ENCODE data around the gene CDO1.
"Not testable (repeated sequence)": the region's sequence is repeated elsewhere in the genome, so short reads cannot be mapped to it uniquely, and the experiment has no call there.

Gene CDO1

DNA sequence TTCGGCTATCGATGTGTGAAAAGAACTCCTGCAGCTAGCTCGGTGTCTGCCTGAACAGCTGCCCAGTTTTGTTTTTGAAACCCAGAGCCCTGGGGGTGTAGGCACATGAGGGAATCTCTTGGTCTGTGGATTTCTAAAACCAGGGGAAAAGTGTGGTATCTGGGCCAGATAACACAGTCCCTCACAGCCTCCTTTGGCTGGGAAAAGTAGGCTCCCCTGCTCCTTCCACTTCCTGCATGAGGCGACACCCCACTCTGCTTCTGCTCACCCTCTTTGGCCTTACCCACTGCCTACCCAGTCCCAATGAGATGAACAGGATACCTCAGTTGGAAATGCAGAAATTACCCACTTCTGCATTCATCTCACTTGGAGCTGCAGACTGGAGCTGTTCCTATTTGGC lies 9.5 kb upstream of the CDO1 start:
- DNase-seq, result no peak

DNA sequence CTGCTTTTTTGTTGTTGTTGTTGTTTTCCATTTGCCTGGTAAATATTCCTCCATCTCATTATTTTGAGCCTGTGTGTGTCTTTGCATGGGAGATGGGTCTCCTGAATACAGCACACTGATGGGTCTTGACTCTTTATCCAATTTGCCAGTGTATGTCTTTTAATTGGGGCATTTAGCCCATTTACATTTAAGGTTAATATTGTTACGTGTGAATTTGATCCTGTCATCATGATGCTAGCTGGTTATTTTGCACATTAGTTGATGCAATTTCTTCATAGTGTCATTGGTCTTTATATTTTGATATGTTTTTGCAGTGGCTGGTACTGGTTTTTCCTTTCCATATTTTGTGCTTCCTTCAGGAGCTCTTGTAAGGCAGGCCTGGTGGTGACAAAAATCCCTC lies 8.5 kb upstream of the CDO1 start:
- DNase-seq, result not testable (repeated sequence)

DNA sequence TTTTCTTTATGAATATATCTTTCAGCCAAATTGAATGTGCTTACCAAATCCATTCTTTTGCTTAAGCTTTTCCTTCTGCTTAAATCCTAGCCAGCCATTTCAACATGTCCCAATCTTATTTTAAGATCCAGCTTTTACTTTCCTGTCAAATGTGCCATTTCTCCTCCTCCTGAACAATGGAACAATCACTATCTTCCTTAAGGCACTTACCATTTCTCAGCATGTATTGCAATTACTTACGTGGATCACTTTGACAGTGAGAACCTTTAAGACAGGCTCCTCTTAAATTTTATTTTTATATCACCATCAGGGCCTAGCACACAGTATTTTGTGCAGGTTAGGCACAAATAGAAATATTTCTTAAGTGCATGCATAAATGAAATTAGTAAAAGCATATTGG lies 4.4 kb upstream of the CDO1 start:
- DNase-seq, result no peak

DNA sequence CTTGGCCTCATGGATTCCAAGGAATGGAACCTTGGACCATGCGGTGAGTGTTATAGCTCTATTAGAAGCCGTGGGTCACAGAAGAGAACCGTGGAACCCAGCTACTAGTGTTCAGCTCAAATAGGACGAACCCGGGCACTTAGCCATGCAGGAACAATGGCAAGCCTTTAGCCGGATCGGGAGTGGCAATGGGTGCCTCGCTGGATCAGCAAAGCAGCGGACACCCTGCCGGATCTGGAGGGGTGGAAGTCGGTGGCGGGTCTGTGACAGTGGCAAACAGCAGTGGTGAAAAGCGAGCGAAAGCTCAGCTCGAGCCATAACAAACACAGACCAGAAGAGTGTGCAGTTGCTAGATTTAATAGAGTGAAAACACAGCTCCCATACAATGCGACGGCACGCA lies 2.4 kb upstream of the CDO1 start:
- no peak for DNase-seq

DNA sequence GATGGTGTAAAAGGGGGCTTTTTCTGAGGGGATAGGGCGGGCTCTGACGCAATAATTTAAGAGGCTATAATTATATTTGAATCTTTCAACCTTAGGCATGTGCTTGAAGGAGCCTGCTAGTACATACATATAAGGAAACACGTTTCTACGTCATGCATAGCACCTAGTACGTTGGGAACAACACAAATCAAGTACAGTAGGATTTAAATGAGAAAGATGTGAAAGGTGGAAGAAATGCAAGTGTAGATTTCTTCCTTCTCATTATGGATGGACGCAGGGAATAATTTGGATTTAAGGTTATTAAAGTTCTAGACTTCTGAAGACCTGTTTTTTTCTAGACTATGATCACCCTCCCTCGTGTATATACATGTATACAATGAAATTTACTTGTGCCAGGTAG lies 927 bp upstream of the CDO1 start:
- DNase-seq, result no peak

DNA sequence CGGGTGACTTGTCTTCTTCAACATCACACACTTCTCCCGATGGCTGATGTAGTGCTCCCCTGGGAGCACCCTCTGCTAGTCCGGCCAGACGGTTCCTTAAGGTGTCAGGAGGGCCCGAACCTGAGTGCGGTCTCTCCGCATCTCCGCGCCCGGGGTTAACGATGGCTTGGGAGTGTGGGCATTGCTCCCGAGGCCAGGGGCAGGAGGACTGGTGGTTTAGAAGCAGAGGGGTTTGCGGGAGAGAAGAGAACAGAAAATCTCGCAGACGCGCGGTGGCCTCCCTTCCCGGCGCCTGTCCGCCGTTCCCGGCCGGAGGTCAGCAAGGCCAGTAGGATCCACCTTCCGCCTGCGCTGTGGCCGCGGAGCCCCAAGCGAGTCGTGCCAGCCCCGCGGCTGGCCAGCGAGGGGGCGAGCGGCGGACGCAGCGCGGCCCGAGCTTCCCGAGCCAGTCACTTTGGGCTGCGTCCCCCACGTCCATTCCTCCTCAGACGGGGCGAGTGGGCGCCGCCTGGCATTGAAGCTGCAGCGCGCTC lies 700 bp downstream of the CDO1 start:
- no peak for DNase-seq

DNA sequence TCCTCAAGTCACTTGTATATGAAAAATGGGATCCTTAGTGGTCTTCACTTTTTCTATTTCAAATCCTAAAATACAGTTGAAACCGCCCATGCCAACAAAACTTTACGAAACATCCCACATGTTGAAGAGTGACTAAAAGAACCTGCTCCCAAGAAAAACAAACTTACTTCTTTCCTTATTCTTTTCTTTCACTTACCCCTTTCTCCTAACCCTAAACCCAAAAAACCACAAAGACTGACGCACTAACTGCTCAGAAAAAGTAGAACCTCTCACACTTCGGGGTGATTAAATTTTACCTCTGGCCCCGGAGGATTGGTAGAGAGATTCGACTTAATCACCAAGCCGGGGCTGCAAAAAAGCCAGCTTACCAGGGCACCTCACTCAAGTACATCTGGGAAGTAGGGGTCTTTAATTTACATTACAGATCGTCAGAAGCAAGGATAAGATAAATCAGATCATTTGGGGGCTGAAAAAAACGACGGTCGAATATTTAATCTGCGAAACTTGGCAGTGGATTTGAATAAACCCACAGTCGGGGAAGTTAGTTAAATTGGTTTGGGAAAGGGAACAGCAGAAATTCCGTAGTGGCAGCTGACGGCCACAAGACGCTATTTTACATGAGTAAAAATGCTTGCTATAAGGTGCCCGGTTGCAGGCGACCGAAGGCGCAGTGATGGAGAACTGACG lies 1.3 kb downstream of the CDO1 start:
- DNase-seq, result no peak

DNA sequence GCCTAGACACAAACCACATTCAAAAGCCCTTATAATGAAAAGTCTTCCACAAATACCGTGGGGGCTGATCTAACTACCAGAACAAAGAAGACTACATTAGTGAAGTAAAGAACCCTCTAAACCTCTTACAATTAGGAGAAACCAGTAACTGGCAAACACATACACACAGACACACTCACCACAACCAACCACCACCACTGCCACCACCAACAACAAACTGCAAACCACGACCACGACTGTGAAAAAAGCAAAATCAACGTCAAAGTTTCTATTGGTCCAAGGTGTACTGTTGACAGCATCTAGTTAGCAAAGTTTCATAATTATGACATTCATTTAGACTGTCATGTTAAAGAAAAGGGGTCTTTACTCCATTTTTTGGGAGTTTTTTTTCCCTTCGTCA lies 2.7 kb downstream of the CDO1 start:
- DNase-seq, result no peak

DNA sequence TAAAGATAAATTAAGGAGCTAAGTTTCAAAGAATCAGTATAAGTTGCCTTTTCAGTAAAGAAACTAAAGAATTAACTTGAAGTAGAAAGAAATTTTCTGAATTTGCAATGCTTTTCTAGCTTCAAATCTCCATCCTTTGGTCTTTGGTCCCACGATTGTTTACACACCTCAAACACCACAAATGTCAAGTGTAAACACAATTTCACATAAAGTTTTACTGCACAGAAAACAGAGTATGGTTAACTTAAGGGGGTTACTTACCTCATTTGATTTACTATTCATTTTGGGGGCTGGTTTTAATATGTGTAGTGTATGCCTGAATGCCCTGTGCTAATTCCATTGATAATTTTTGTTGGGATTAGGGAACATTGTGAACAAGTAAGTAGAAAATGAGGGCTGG lies 4.1 kb downstream of the CDO1 start:
- no peak for DNase-seq

DNA sequence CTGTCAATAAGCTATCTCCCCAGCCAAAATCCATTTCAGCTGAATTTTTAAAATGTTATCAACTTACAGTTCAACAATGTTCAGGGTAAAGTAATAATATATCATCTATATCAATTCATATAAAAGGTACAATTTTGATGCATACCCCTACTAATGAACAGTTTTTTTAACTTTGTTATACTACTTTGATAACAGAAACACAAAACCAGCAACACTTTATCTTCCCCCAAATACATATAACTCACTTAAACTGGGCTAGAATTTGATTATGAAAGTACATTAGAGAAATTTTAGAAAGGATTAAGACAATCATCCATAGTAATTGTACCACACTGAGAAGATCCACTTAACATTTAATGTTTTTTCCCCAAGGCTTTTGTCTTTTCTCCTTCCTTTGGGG lies 5.1 kb downstream of the CDO1 start:
- DNase-seq, result no peak

DNA sequence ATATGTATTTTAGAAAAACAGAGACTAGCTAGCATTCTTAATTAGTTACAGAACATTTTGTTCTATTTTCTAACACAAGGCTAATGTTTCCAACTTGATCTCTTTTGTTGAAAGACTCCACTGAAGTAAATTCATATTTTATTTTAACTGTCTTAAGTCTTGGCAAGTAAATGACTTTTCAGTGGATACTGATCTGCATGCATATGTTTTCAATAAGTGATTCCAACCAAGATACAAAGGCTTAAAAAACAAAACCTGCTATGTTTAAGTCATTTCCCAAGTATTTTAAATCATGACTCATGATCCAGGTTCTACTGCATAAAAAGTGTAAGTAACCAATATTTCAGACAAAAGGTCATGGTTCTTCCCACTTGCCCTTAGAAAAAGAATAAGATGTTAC lies 5.7 kb downstream of the CDO1 start:
- no peak for DNase-seq

DNA sequence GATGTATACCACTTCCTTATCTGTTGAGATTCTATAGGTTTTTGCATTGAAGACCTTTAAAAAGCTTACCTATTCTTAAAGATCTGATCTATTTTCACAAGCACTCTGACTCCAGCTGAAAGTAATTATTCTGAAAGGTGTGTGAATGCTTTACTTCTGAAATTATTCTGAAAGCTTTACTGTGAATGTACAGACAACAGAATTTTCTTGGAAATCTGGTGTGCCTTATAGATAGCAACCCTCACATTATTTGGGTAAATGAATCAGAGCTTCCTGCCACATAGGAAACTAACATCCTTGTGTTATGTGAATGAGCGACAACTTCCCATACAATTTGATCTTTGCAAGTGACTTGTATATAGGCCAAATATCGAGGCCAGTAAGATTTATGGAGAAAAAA lies 6.5 kb downstream of the CDO1 start:
- DNase-seq, result no peak

DNA sequence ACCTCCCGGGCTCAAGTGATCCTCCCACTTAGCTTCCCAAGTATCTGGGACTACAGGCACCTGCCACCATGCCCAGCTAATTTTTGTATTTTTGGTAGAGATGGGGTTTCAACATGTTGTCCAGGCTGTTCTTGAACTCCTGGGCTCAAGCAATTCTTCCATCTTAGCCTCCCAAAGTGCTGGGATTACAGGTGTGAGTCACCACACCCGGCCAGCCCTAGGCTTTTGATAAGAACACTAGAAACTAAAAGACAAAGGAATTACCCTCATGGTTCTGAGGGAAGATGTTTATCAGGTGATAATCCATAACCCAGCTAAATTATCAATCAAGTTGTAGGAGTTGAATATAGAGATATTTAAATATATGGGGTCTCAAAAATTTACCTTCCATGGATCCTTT lies 8.4 kb downstream of the CDO1 start:
- DNase-seq, result not testable (repeated sequence)

DNA sequence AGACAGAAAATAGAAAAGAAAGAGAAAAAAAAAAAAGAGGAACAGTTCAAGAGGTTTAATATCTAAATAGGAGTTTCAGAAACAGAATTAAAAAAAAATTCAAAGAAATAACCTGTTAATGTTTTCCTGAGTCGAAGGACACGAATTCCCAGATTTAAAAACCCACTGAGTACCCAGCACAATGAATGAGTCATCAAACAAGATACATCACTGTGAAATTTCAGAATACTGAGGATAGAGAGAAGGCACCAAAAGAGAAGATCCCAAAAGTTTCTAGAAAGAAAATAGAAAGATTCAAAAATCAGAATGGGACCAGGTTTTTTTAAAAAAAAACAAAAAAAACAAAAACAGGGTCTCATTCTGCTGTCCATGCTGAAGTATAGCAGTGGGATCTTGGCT lies 8.8 kb downstream of the CDO1 start:
- DNase-seq, result no peak

DNA sequence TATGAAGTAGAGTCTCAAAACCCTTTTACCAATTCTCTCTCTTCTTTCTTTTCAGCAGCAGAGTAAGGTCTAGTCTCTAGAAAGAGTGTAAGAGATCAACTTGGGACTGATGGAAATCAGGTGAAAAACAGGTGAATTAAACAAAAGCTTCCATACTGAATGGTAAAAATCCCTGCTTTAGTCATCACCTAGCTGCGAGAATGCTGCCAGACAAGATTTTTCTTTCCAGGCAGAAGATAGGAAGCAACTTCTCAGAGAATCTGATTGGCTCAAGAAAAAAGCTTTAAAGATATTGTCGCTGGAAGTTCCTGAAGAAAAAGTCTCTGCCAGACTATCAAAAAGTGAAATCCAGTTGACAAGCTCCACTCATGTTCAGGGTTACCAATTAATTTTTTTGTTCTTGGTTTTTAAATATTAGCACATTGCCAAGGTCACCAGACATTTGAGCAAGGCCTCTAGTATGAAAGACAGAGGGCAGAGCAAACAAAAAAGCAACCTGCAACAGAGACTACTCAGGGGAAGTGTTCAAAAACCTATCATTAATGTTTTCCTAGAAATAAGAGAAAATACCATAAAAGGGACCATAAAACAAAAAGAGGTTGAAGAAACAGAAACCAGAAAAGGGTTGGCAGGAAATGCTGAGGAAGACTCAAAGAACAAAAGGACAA lies 9.3 kb downstream of the CDO1 start:
- DNase-seq, result no peak

DNA sequence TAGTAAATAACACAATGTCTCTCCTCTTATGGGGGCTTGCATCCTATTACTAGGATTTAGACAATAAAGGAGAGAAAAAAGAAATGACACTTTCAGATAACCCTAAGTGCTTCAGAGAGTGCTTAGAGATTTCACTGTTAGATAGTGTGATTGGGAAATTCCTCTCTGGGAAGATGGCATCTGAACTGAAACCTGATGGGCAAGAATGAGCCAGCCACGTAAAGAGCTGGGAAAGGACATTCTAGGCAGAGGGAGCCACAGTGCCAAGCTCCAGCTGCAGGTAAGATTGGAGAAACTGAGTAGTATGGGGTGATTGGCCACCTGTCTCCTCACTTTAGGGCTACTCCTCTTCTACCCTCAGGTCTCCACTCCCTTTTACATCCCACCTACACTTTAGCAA lies 14.5 kb downstream of the CDO1 start:
- no peak for DNase-seq

DNA sequence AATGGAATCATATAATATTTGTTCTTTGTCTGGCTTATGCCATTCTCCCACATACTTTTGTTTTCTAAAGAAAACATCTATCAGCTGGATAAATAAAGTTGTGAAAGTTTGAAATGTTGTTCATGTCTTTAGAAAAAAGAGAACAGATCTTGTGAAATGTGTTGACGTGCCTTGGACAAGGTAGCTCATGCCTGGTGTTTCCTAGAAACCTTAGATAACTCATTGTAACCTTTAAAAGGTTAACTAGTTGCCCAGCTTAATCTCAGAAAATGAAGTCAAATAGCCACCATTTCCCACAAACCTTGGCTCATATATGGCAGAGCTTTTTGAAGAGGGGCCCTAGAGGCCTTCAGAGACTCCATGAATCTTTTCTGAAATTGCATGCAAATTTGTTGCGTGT lies 15.3 kb downstream of the CDO1 start:
- no peak for DNase-seq

DNA sequence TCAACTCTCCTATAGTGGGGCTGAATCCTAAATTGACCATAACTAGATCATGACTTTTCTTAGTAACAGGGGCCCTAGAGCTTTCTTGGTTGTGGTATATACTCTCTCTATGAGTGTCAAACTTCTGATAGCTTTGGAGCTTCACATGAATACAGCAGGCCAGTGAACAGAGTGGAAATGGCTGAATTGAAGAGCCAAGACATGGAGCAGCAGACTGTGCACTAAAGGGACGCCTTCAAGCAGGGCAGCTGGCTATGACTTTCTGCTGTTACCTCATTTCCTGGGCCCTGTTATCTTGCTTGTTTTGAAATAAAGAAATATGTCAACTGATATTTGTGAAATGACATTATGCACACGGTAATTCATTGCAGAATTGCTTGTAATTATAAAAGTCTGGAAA lies 16.4 kb downstream of the CDO1 start:
- no peak for DNase-seq

DNA sequence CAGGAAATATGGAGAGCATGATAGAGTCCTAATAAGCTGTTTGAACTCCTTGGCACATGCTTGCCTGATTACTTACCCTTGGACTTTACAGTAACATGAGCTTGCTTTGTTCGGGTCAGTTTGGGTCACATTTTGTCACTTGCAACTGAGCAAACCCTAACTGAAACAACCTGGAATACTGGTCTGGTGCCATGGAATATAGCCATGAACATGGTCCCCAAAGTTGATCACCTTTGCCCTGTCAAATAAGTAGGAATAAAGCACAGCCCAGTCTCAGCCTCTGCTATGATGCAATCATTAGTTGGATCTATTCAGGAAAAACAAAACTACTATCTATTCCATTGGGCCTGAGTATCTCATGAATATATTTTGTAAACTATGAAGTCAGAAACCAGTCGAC lies 18.2 kb downstream of the CDO1 start:
- DNase-seq, result no peak

DNA sequence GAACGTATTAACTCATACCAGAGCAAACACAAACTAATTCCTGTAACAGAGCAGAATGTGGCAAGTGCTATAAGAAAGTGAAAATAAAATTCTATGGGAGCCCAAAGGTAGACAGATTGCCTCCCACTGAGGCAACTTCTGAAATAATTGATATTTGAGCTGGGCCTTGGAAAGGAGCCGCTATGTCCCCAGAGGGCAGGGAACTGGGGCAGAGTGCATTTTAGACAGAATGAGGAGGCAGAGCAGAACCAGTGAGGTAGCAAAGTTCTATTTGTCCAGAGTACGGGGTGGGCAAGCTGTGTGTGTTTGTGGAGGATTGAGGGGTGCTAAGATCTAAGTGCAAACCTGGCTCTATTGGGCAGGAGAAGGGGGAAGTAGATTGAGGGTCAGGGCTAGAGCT lies 19.8 kb downstream of the CDO1 start:
- no peak for DNase-seq

DNA sequence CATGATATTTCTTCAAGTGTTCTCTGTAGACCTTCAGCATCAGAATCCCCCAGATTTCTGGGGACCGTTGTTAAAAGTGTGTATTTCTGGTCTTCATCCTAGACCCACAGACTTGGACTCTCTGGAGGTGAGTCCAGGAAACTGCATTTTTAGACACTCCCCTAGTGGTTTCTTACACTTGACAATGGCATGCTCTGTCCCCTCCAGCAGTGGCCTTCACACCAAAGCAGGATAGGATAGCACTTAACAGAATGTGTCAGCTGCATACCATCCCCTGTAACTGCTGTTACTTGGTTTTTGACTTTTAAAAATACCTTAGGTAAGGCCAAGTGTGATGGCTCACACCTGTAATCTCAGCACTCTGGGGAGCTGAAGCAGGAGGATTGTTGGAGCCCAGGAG lies 20.8 kb downstream of the CDO1 start:
- no peak for DNase-seq

DNA sequence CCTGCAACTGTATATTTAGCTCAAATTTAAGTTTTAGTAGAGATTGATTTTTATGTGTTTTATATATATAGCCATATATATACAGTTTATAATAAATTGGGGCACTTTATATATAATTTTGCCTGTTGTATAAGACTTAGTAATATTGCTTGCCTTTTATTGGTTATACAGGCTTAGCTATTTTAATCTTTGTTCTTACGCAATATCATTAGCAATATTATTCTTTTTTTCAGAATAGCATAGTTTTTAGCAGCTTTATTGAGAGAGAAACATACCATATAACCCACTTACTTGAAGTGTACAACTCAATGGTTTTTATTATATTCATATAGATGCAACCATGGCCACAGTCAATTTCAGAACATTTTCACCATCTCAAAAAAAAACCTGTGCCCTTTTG lies 28.0 kb downstream of the CDO1 start:
- DNase-seq, result no peak

DNA sequence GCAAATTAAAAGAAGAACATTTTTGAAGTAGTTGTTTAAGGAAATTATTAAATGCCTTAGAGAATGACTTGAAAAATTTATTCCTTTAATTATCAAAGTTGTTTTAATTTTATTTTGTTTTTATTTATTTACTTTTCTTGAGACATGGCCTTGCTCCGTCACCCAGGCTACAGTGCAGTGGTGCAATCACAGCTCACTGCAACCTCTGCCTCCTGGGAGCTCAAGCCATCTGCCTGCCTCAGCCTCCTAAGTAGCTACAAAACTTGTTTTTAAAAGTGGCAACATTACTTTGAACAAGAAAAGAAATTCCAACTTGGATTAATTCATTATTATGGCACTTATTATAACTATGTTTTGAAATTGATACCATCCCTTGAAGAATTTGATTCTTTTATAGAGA lies 29.0 kb downstream of the CDO1 start:
- no peak for DNase-seq

DNA sequence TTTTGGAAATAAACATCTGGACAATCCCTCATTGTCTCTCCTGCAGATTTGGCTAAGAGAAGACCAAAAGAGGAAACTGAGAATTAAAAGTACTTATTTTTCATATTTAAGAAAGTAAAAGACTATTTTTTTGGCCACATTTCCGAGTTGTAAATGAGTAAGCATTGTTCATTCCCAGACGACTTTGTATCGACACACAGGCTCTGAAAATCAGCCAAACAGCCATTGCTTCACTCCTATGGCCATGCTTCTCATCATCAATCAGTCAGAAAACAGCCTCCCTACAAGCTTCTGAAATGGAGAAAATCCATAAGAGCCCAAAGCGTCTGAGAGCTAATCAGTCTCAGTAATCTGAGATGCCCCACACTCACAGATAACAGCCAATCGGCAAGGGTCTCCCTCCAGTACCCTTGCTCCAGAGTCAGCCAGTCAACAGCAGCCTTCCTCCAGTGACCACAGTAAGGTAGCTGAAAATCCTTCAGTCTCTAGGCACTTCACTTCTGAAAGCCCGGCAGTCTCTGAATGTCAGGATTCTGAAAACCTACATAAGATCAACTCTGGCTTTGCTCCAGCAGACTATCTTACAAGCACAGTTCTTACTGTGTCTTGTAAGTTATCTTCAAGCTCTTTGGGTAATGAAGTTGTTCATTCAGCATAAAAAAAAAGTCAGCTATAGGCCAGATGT lies 30.9 kb downstream of the CDO1 start:
- no peak for DNase-seq
